ENCODE results near the gene CTSW. TPM values are rescaled to one million over a fixed set of nuclear protein-coding genes. Genes with fewer than 3 reads are reported as not detected.

Gene CTSW
- total and polyA plus RNA-seq, 5 donors = 0.45 to 1.7 (median 0.71) TPM

DNA sequence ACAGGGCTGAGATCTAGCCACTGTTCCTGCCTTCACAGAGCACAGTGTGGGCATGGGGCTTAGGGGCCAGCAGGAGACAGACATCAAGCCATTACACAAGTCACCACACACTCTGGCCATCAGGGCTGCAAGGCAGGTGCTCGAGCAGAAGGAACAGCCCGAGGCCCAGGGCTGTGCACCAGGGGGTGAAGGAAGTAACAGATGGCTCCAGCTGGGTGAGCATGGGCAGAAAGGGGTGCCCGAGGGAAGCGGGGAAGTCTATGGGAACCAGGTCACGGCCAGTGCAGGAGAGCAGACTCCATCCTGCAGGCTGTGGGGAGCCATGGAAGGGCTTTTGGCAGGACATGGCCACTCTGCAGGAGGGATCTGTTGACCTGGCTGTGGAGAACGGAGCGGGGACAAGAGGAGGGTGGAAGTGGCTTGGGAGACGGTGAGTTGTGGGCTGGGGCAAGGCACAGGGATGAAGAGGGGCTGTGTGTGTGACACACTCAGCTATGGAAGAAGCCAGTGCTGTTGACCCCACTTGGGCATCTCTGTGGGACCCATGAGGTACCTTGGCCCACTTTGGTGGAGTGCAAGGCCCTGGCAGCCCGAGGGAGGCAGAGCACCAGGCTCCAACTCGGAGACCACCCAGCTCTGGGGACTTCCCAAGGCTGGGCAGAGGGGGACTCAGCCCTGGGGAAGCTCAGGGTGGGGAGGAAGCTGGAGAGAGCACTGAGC, 35.6 kb downstream of the CTSW start:
- ATAC-seq = no peak
- Histone ChIP-seq H3K4me3 (ENCODE audit: low read length) (no peak overlapping the region), H3K27ac (ENCODE audit: low read length) (peak overlapping the region; percentile 88), H3K27me3 (ENCODE audit: control insufficient read depth, insufficient read depth) (no peaks in the 10 kb centered on the region), H3K4me1 (ENCODE audit: control insufficient read depth, insufficient read depth, low read length) (peaks cover 25% of the 10 kb centered on the region), H3K9me3 (ENCODE audit: control insufficient read depth, low read length) (no peaks in the 10 kb centered on the region)
- intact Hi-C loops (cut with DNase I) = no loop called here
- peak in 2 of 3 donors; percentile 39 to 54 for DNase-seq
- 55% methylated on average over 10 of the region's 10 CpGs for WGBS

DNA sequence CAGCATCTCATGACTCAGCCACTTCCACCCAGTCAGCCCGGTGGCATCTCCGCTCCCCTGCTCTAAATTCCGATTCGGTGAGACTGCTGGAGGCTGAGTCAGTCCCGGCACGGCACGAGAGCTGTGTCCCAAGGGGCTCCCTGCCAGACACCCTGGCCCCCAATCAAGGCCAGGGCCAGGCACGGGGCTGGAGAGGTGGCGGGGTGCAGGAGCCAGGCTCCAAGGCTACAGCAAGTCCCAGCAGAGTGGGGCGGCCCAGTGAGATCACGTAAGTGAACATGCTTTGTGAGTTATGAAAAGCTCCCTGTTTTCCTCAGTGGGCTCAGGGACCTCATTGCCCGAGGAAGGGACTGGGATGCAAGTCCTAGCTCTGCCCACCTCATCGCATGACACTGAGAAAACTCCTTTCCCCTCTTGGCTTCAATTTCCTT, 36.2 kb downstream of the CTSW start:
- peak overlapping the region; percentile 88 for H3K27ac ChIP-seq (ENCODE audit: low read length)
- peaks cover 28% of the 10 kb centered on the region for H3K4me1 ChIP-seq (ENCODE audit: control insufficient read depth, insufficient read depth, low read length)
- H3K4me3 ChIP-seq (ENCODE audit: low read length) = no peak overlapping the region
- DNase-seq (peak; percentile 86 to 89 (median 89)), ATAC-seq (peak; percentile 12 to 65)
- no peaks in the 10 kb centered on the region for H3K9me3 ChIP-seq (ENCODE audit: control insufficient read depth, low read length)
- 15% methylated on average over 13 of the region's 13 CpGs for WGBS
- H3K27me3 ChIP-seq (ENCODE audit: control insufficient read depth, insufficient read depth) = no peaks in the 10 kb centered on the region
- intact Hi-C loops (cut with DNase I) = no loop called here

DNA sequence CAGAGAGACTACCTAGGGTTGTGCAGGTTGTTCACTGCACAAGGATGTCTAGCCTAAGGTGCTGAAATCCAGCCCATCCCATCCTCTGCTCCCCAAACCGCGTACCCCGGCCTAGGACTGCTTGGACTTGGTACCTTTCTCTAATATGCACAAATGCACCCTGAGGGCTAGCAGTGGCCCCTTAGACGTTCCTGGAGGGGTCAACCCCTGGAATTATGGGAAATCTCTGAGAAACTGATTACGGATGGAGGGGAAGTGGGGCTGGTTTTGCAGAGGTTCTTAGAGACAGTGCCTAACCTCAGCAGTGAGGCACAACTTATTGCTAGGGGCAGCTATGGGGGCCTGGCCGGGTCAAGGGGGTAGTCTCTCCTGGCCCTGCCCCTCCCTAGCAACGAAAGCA, 36.8 kb downstream of the CTSW start:
- 64% methylated on average over 7 of the region's 7 CpGs for WGBS
- intact Hi-C loops (cut with DNase I) = no loop called here
- H3K4me1 ChIP-seq (ENCODE audit: control insufficient read depth, insufficient read depth, low read length) = peaks cover 26% of the 10 kb centered on the region

DNA sequence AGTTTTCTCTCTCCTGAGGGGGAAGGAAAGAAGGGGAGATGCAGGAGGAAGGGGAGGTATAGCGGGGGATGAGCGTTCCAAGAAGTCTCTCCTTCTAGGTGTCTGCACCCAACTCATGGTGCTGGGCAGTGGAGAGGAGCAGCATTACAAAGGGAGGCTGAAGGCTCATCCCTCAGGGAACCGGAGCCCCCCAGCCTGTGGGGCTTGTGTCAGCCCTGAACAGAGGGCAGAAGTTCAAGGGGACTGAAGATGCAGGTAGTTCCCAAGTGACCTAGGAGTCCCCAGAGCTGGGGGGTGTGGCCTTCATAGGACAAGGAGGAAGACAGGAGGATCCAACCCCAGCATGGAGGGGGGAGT, 37.4 kb downstream of the CTSW start:
- Histone ChIP-seq H3K4me1 (ENCODE audit: control insufficient read depth, insufficient read depth, low read length) (peaks cover 23% of the 10 kb centered on the region), H3K27me3 (ENCODE audit: control insufficient read depth, insufficient read depth) (no peaks in the 10 kb centered on the region), H3K27ac (ENCODE audit: low read length) (peak overlapping the region; percentile 88), H3K9me3 (ENCODE audit: control insufficient read depth, low read length) (no peaks in the 10 kb centered on the region), H3K4me3 (ENCODE audit: low read length) (no peak overlapping the region)
- WGBS = 93% methylated on average over 3 of the region's 3 CpGs
- ATAC-seq (no peak), DNase-seq (no peak)
- intact Hi-C loops (cut with DNase I) = no loop called here

More for the DNA sequence above, 36.8 kb downstream of the CTSW start:
- DNase-seq = peak in 1 of 3 donors; percentile 29
- Histone ChIP-seq H3K27ac (ENCODE audit: low read length) (peak overlapping the region; percentile 88), H3K4me3 (ENCODE audit: low read length) (no peak overlapping the region), H3K27me3 (ENCODE audit: control insufficient read depth, insufficient read depth) (no peaks in the 10 kb centered on the region), H3K9me3 (ENCODE audit: control insufficient read depth, low read length) (no peaks in the 10 kb centered on the region)
- ATAC-seq = no peak

DNA sequence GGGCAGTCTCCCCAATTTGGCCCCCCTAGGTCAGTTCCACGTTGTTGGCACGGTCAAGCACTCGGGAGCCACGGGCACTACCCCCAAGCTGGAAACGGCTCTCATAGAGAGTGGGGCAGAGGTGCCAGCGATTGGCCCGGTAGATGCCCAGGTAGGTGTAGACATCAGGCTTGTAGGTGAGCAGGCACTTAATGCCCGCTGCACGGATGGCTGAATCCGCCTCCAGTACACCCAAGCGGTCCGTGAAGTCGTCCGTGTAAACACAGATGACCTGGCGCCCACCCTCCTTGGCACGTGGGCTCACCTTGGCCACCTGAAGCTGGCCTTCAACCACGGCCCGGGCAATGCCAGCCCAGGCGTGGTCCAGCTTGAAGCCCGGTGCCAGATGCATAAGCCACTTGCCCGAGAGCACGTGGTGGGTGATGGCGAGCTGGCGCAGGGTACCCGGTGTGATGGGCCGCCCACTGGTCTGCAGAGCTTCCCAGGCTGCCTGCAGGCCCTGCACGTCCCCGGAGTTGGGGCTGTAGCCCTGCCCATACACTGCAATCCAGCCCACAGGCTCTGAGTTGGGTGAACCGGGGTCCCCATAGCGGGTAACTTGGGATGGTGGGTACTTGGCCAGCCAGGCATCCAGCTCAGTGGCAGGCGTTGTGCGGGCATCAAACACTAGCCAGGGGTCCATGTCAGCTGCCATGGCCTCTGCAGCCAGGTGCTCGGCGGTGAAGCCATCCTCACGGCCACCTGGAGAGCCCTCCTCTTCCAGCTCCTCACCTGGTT, 38.0 kb downstream of the CTSW start:
- peak overlapping the region; percentile 77 for H3K4me3 ChIP-seq (ENCODE audit: low read length)
- WGBS = 78% methylated on average over 35 of the region's 35 CpGs
- DNase-seq (peak; percentile 31 to 68 (median 62)), ATAC-seq (no peak)
- H3K27ac ChIP-seq (ENCODE audit: low read length) = peak overlapping the region; percentile 54
- no peaks in the 10 kb centered on the region for H3K9me3 ChIP-seq (ENCODE audit: control insufficient read depth, low read length)
- peaks cover 23% of the 10 kb centered on the region for H3K4me1 ChIP-seq (ENCODE audit: control insufficient read depth, insufficient read depth, low read length)
- no peaks in the 10 kb centered on the region for H3K27me3 ChIP-seq (ENCODE audit: control insufficient read depth, insufficient read depth)
- intact Hi-C loops (cut with DNase I) = no loop called here

DNA sequence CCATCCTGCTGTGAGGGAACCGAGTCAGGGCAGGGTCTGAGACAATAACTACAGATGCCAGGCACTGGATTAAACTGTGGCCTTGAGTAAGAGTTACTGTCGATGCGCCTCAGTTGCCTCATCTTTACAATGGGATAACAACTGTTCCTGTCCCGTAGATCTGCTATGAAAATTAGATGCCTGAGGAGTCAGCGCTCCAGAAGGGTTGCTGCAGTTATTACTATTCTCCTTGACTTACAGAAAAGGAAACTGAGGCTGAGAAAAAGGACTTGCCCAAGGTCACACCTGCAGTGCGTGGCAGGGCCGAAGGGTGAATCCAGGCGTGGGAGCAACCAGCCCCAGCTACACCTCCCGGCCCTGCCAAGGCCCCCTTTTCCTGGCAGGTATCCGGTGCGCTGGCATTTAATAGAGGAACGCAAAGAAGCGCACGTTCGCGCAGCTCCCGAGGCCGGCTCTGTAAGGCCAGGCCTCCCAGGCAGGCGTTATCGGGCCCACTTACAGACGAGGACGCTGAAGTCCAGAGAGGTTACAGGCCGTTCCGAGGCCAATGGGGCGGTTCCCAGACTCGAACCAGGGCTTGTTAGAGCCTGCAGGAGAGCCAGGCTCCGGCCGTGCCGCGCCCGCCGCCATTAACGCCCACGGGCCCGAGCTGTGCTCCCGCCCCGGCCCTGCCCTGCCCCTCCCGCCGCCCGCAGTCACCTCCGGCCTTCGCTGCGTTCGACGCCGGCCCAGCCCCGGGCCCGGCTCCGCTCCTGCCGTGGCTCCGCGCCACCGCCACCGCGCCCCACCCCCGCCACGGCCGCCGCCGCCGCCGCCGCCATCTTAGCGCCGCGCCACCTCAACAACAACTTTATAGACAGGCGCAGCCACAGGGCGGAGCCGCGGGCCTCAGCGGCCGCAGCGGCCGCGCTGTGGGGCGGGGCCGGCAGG, 38.8 kb downstream of the CTSW start, which contains the start of gene C11orf68:
TSS of gene C11orf68 (minus strand) at position 852 of the 930 bp plus-strand sequence. CDS start at position 821, 31 bp downstream.
- 4% methylated on average over 77 of the region's 77 CpGs for WGBS
- Histone ChIP-seq H3K9me3 (ENCODE audit: control insufficient read depth, low read length) (no peaks in the 10 kb centered on the region), H3K27me3 (ENCODE audit: control insufficient read depth, insufficient read depth) (no peaks in the 10 kb centered on the region), H3K4me3 (ENCODE audit: low read length) (peak within 1 kb of the TSS; percentile 92), H3K27ac (ENCODE audit: low read length) (peak within 1 kb of the TSS; percentile 54), H3K4me1 (ENCODE audit: control insufficient read depth, insufficient read depth, low read length) (peaks cover 23% of the 10 kb centered on the region)
- intact Hi-C loops (cut with DNase I) = no loop called here
- DNase-seq (no peak), ATAC-seq (no peak)

DNA sequence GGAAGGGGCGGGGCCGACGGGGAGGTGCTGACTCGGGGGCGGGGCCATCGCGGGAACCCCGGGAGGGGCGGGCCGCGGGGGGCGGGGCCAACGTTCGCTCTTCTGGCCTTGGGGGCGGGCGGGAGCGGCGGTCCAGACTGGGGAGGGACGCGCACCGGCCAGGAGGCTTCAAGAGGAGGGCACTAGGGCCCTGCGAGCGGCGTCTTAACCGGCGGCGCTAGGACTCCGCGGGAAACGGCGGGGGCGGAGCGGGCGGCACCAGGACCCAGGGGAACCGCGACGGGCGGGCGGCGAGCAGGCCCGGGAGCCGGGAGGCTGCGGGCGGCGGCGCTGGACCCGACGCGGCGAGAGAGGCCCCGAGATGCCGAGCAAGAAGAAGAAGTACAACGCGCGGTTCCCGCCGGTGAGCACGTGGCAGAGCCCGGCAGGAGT, 39.5 kb downstream of the CTSW start, which contains the start of gene DRAP1:
TSS of gene DRAP1 (plus strand) at position 286 of the 432 bp plus-strand sequence. CDS start at position 362, 76 bp downstream.
- DNase-seq = peak; percentile 99 to 100 (median 100)
- Histone ChIP-seq H3K9me3 (ENCODE audit: control insufficient read depth, low read length) (no peaks in the 10 kb centered on the region), H3K27ac (ENCODE audit: low read length) (peak within 1 kb of the TSS; percentile 54), H3K27me3 (ENCODE audit: control insufficient read depth, insufficient read depth) (no peaks in the 10 kb centered on the region), H3K4me1 (ENCODE audit: control insufficient read depth, insufficient read depth, low read length) (peaks cover 23% of the 10 kb centered on the region), H3K4me3 (ENCODE audit: low read length) (peak within 1 kb of the TSS; percentile 92)
- ATAC-seq = peak; percentile 93 to 95
- under 1% methylated on average over 59 of the region's 59 CpGs for WGBS
- intact Hi-C loops (cut with DNase I) = no loop called here

DNA sequence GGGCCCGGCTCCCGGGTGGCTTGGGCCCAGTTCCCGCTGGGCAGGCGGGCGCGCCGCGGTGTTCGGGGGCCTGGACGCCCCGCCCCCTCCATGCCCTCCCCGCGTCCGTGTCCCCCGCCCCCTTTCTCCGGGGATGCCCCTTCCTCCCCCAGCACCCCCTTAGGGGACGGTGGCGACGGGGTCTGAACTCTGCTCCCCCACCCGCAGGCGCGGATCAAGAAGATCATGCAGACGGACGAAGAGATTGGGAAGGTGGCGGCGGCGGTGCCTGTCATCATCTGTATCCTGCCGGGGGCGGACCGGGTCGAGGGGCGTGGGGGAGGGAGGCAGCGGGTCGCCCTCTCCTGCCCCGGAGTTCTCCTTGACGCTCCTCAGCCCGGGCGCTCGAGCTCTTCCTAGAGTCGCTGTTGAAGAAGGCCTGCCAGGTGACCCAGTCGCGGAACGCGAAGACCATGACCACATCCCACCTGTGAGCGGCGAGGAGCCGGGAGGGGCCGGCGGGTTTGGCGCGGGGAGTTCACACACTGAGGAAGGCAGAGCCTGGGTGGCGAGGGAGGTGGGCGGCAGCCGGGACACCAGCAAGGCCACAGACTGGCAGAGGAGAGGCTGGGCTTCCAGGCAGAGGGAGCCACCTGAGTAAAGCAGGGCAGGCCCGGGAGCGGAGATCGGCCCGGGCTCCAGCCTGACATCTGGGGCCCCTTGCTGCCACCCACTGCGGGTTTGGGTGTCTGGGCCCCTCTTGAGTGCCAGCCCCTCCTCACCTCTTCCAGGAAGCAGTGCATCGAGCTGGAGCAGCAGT, 40.1 kb downstream of the CTSW start:
- peaks cover 23% of the 10 kb centered on the region for H3K4me1 ChIP-seq (ENCODE audit: control insufficient read depth, insufficient read depth, low read length)
- intact Hi-C loops (cut with DNase I) = no loop called here
- no peak for DNase-seq

DNA sequence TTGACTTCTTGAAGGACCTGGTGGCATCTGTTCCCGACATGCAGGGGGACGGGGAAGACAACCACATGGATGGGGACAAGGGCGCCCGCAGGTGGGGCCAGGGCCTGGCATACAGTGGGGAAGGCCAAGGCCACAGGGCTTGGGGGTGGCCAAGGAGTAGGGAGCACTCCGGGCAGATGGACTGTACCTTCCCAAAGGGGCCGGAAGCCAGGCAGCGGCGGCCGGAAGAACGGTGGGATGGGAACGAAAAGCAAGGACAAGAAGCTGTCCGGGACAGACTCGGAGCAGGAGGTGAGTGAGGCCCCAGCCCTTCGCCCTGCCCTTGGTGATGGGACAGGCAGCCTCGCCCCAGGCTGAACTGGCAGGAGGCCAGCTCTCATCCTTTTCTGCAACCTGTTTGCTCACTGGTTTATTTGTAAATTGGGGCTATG, 40.8 kb downstream of the CTSW start:
- H3K9me3 ChIP-seq (ENCODE audit: control insufficient read depth, low read length) = no peaks in the 10 kb centered on the region
- H3K4me1 ChIP-seq (ENCODE audit: control insufficient read depth, insufficient read depth, low read length) = peaks cover 17% of the 10 kb centered on the region
- intact Hi-C loops (cut with DNase I) = no loop called here
- ATAC-seq (no peak), DNase-seq (peak; percentile 35 to 64 (median 61))
- peak overlapping the region; percentile 92 for H3K4me3 ChIP-seq (ENCODE audit: low read length)
- no peak overlapping the region for H3K27ac ChIP-seq (ENCODE audit: low read length)
- no peaks in the 10 kb centered on the region for H3K27me3 ChIP-seq (ENCODE audit: control insufficient read depth, insufficient read depth)
- 55% methylated on average over 15 of the region's 15 CpGs for WGBS

More for the DNA sequence above, 40.1 kb downstream of the CTSW start:
- WGBS = under 1% methylated on average over 60 of the region's 60 CpGs
- Histone ChIP-seq H3K9me3 (ENCODE audit: control insufficient read depth, low read length) (no peaks in the 10 kb centered on the region), H3K4me3 (ENCODE audit: low read length) (peak overlapping the region; percentile 92), H3K27me3 (ENCODE audit: control insufficient read depth, insufficient read depth) (no peaks in the 10 kb centered on the region), H3K27ac (ENCODE audit: low read length) (peak overlapping the region; percentile 54)
- ATAC-seq = peak; percentile 39 to 48
